ENCODE results near the gene MPZ.
"Not testable (repeated sequence)": the region's sequence is repeated elsewhere in the genome, so short reads cannot be mapped to it uniquely, and the experiment has no call there.

The MPZ gene

GRCh38 chr1:161309868-161310267 lies at the start of gene MPZ:
Gene MPZ, minus strand, starts transcription at chr1:161309968. Its CDS starts 63 bp downstream, at chr1:161309905.
- no peak for DNase-seq

DNA sequence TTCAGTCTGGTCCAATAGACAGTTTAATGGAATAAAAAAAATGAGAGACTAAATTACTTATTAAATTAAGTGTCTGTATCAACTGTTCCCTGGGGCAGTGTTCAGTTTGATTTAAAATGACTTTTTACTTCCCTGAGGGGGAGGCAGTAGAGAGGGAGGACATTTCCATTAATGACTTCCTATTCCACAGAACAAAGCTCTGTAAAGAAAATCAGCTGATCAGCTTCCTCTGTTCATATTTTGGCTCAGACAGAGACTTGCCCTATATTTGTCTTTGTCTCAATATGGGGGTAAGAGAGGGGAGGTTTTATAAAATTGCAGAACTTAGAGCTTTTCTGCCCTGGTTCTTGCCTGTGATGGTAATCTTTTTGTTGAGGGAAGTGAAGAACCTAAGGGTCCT lies 49.5 kb upstream of the MPZ start:
- no peak for DNase-seq

DNA sequence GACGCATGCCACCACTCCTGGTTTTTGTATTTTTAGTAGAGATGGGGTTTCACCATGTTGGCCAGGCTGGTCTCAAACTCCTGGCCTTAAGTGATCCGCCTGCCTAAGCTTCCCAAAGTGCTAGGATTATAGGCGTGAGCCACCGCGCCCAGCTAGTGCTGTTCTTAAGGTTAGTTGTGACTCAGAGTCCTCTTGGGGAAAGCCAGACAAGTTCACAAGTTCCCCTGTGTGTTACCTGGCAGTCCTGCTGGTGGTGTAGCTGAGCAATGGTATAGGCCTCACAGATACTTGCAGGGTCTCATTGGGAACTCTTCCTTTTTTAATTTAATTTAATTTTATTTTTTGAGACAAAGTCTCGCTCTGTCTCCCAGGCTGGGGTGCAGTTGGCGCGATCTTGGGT lies 47.3 kb upstream of the MPZ start:
- no peak for DNase-seq

- no peak for DNase-seq
These were observed 41.7 kb upstream of the MPZ start for GRCh38 chr1:161351482-161351881.

DNA sequence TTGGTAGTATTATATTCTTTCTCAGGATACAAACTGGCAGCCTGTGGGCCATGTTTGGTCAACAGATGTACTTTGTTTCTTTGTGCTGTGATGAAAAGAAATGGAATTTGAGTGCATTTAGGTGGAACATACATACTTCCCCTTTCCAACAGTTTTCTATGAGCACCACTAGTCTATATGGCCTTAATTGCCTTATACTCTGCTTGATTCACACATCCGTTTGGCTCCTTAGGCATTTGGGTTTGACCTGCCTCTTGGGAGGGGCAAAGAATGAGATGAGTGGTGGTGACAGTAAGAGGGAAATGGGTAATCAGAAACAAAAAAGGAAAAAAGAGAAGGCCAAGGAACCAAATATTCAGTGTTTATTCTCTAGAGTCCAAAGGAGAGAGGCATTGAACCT lies 40.9 kb upstream of the MPZ start:
- no peak for DNase-seq

DNA sequence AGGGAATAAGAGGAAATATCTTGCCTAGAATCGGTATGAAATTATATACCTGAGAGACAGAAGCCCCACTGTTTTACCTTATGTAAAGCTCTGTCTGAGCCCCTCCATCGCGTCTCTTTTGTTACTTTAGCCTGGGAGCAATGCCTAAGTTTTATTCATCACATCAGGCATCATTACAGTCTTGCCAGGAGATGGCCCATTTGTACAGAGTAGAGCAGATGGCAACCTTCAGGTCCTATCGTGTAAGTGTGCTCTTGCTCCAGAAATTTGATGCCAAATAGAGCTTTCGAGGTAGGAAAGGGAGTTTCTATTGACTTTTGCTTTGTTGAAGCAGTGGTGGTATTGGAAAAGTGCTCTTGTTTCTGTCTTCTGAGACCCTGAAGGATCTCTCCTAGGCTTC lies 33.1 kb upstream of the MPZ start:
- DNase-seq = no peak

- DNase-seq = no peak
These were observed 32.4 kb upstream of the MPZ start for GRCh38 chr1:161342177-161342576.

DNA sequence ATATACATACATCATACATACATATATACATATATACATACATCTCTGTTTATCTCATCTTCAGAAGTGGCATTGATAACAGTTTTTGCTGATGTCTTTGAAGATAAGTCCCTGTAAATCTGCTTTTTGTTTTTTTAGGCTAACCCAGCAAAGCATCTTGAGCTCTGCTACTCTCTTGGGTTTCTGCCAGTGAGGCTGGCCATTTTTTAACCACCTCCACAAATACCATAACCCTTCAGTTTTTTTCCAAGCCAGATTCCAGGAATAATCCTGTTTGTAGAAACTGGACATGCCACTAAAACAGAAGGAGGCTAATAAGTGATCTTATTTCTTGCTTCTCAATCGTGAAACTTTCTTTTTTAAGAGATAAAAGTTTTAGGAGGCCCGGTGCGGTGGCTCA lies 26.0 kb upstream of the MPZ start:
- DNase-seq = no peak

- no peak for DNase-seq
These were observed 23.4 kb upstream of the MPZ start for GRCh38 chr1:161333166-161333565.

- DNase-seq = no peak
These were observed 20.6 kb upstream of the MPZ start for GRCh38 chr1:161330346-161330745.

GRCh38 chr1:161324020-161324419 lies 14.3 kb upstream of the MPZ start:
- DNase-seq = no peak

- not testable (repeated sequence) for DNase-seq
These were observed 6.3 kb upstream of the MPZ start for GRCh38 chr1:161315841-161316674.

- DNase-seq = peak; percentile 87
These were observed 4.6 kb upstream of the MPZ start, which contains the start of gene SDHC for GRCh38 chr1:161314201-161314981. Gene SDHC, plus strand, starts transcription at chr1:161314381. Its CDS starts 25 bp downstream, at chr1:161314406.

GRCh38 chr1:161313554-161314200 lies 3.9 kb upstream of the MPZ start:
- DNase-seq = no peak

DNA sequence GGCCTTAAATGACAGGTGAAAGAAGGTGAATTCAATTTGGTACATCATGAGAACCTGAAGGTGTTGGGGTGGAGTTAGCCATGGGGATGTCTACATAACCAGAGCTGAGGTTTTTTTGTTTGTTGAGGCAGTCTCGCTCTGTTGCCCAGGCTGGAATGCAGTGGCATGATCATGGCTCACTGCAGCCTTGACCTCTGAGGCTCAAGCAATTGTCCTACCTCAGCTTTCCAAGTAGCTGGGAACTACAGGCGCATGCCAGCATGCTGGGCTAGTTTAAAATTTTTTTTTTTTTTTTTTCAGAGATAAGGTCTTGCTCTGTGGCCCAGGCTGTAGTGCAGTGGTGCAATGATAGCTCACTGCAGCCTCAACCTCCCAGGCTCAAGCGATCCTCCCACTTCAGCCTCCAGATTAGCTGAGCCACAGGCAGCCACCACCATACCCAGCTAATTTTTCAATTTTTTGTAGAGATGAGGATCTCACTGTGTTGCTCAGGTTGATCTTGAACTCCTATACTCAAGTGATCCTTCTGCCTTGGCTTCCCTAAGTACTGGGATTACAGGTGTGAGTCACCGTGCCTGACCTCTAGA lies 1.9 kb upstream of the MPZ start:
- DNase-seq = no peak

DNA sequence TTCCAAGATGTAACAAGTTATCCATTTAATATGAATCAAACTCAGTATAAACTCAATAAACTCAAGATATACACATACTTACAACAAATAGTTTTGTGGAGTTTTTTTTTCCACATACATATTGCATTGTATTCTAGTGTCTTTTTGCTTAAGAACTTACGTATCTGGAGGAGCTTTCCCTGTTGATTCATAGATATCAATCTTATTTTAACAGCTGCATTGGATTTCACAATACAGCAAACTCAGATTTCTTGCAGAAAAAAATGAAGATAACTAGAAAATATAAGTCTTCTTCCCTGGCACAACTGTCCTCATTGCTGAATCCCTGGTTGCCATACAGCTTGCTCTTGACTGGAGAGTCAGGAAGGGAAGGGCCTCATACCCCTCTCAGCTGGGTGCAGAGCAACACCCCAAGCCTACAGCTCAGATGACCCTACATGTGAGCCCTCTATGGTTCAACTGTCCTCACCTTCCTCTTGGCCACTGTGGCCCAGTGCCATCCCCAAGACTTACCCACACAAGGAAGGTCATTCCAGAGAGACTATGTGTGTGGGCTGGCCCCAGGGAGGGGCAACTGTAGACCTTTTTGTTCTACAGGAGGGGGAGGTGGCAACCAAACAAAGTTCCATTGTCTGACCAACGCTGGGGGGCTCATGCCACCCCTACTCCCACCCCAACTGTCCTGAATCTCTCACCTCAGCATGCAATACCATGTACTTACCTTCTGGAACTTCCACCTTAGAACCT lies 1.7 kb downstream of the MPZ start:
- DNase-seq = no peak

DNA sequence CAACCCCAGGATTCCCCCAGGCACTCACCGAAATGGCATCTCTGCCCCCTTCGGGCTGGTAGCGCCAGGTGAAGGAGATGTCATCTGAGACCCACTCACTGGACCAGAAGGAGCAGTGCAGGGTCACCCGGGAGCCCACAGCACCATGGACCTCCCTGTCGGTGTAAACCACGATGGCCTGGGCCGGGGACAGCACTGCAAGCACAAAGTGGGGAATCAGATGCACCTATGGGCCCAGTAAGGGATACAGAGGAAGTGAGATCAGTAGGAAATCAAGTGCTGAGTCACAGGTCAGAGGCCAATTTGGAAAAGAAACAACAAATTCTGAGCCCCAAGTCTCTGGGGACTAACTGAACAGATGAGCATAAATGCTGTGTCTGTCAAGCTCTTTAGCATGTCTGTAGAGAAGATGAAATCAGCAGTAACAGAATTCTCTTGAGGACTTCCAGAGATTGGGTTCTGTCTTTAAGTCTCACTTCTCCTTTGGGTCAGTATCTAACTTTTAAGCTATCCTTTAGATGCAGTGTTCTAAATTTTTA lies 2.5 kb downstream of the MPZ start:
- no peak for DNase-seq

DNA sequence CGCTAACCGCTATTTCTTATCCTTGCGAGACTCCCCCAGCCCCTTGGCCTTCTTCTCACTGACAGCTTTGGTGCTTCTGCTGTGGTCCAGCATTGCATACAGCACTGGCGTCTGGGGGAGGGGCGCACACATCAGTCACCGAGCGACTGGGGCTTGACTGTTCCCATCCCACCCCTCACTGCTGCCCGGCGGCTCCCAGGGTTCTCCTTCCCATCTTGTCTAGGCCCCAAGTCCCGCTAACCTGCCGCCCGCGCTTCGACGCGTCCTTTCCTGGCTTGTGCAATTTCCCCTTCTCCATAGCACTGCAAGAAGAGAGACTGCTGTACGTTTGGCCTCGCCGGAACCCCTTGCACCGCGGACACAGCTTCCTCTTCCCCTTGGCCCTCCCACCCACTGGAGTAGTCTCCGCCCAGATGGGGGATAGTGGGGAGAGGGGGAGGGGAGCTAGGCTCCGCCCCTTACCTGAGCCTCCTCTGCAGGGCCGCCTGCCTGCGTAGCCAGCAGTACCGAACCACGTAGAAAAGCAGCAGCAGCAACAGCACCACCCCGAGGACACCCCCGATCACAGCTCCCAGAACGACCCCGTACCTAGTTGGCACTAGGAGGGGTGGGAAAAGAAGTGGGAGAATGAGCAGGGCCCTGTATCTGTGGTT lies 3.8 kb downstream of the MPZ start:
- DNase-seq = peak; percentile 85

DNA sequence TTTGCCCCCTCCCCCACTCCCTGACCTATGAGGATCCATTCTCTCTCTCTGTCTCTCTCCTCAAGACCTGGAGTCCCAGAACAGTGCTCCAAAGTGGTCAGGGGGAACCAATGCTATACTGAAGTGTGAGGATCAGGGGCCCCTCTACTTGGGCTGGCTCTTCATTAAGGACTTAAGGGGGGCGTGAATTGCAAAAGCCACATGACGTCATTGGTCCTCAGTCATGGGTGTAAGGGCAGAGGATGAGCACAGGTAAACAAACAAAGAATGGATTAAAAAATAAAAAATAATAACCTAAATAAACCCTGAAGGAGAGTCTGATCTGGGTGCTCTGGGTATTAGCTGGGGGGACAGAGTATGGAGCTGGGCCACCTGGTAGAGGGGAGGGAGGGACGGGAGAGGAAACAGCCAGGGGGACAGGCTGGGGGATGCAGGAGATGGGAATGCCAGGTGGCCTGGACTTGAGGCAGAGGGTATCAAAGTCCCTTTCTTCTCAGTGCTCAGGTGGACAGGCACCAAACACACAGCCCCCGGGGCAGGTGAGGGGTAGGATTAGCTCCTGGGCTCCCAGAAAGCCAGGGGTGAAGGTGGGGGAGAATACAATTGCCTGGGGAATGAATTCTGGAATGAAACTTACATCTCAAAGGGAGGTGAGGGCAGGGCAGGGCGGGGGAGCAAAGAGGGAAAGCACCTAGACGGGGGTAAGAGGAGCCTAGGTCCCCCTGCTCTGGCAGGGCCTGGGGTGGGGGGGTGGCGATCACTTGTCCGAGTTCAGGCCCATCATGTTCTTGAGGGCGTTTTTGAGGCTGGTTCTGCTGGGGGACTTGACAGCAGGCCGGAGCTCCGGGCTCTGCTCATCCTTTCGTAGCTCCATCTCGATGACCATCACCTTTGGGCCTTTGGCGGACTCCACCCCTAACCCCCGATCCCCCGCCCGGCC lies 4.6 kb downstream of the MPZ start:
- DNase-seq = no peak

DNA sequence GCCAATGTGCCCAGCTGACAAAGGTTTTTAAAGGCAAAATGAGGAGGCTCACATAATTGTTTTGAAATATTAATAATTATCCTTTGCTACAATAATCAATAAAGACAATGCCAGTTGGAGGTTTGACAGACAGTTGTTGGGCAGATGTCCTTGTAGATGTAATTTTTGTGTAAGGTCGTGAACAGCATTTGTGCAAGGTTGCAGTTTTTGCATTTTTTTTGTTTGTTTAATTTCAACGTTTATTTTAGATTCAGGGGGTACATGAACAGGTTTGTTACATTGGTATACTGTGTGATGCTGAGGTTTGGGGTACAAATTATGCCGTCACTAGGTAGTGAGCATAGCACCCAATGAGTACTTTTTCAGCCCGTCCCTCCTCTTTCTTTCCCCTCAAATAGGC lies 9.3 kb downstream of the MPZ start:
- DNase-seq = no peak

All from activated effector memory CD4-positive, alpha-beta T cell treated with Interleukin-2 at 50 U/mL for 16 hours (primary cell).